GM12891 (cell line): Measurements from ENCODE around the gene SEC31A.
A peak's percentile ranks its signal among the peaks of the same experiment; 100 is the strongest.

ENCODE experiments used
- DNase-seq: peaks from one replicate; pipeline ENCODE4 v3.0.0; 2011; ENCODE audit warnings: low spot score; ENCODE audit not compliant: insufficient read length
- FAIRE-seq: peaks from 2 replicates; lab custom pipeline; 2011; peaks lifted over from hg19 to GRCh38; lab: Jason Lieb, UNC
- PAX5 ChIP-seq: IDR thresholded peaks from 2 replicates; pipeline ENCODE4 v1.6.1; 2011; ENCODE audit warnings: low read length, moderate library complexity, mild to moderate bottlenecking; ENCODE audit not compliant: insufficient read depth, severe bottlenecking
- POLR2A ChIP-seq: IDR thresholded peaks from 2 replicates; pipeline ENCODE4 v1.6.1; 2011; ENCODE audit warnings: low read depth, low read length, control low read depth
- POLR2AphosphoS5 ChIP-seq: IDR thresholded peaks from 2 replicates; pipeline ENCODE4 v1.6.1; 2011; ENCODE audit warnings: low read depth, low read length, control low read depth
- POU2F2 ChIP-seq: IDR thresholded peaks from 2 replicates; pipeline ENCODE4 v1.6.1; 2011; ENCODE audit warnings: low read depth, mild to moderate bottlenecking, control low read depth, low read length, moderate library complexity
- SPI1 ChIP-seq: IDR thresholded peaks from 2 replicates; pipeline ENCODE4 v1.6.1; 2011; ENCODE audit warnings: low read depth, low read length, control low read depth
- TAF1 ChIP-seq: IDR thresholded peaks from 2 replicates; pipeline ENCODE4 v1.6.1; 2011; ENCODE audit warnings: low read depth, low read length, control low read depth

The SEC31A gene

GRCh38 chr4:82909326-82909725 is 18.4 kb upstream of the SEC31A start:
- no peak for TF ChIP-seq TAF1
- TF ChIP-seq POLR2AphosphoS5 = no peak
- TF ChIP-seq POU2F2 = no peak
- TF ChIP-seq SPI1 = no peak
- TF ChIP-seq POLR2A = no peak
- TF ChIP-seq PAX5 = no peak
- DNase-seq = no peak
- no peak for FAIRE-seq

- DNase-seq = no peak
- no peak for TF ChIP-seq POU2F2
- peak; percentile 64; the same call in 1 of the 2 replicates for TF ChIP-seq SPI1
- no peak for FAIRE-seq
These were observed 15.5 kb upstream of the SEC31A start for GRCh38 chr4:82906469-82906868.

GRCh38 chr4:82905205-82905604 is 14.3 kb upstream of the SEC31A start:
- TF ChIP-seq POLR2AphosphoS5 (no peak), POLR2A (no peak), PAX5 (no peak), SPI1 (no peak)
- DNase-seq = peak; percentile 26
- peak; percentile 91 for FAIRE-seq

GRCh38 chr4:82903737-82904136 is 12.8 kb upstream of the SEC31A start:
- FAIRE-seq (no peak), DNase-seq (no peak)
- no peak for TF ChIP-seq POLR2A

GRCh38 chr4:82901183-82901718 is 10.3 kb upstream of the SEC31A start:
- FAIRE-seq = no peak
- no peak for TF ChIP-seq TAF1
- TF ChIP-seq POLR2A = peak; percentile 75; the same call in 1 of the 2 replicates
- no peak for TF ChIP-seq SPI1
- TF ChIP-seq POU2F2 = no peak
- DNase-seq = no peak

- FAIRE-seq = peak; percentile 98
- TF ChIP-seq TAF1 = peak; percentile 98
- no peak for TF ChIP-seq PAX5
- peak; percentile 86 for TF ChIP-seq SPI1
- peak; percentile 97 for TF ChIP-seq POLR2A
- peak; percentile 65; the same call in 1 of the 2 replicates for TF ChIP-seq POU2F2
- TF ChIP-seq POLR2AphosphoS5 = peak; percentile 97
- peak; percentile 64 for DNase-seq
These were observed 9.6 kb upstream of the SEC31A start, which contains the start of gene THAP9 for GRCh38 chr4:82900411-82901182. Gene THAP9 (plus strand): TSS chr4:82900735. CDS start chr4:82900803, 68 bp downstream.

GRCh38 chr4:82900066-82900410 is 9.1 kb upstream of the SEC31A start:
- DNase-seq (no peak), FAIRE-seq (no peak)
- TF ChIP-seq TAF1 = no peak
- TF ChIP-seq PAX5 = no peak
- no peak for TF ChIP-seq POU2F2
- no peak for TF ChIP-seq POLR2AphosphoS5
- TF ChIP-seq POLR2A = no peak
- no peak for TF ChIP-seq SPI1

GRCh38 chr4:82899374-82900065 is 8.6 kb upstream of the SEC31A start:
- no peak for DNase-seq
- no peak for FAIRE-seq
- TF ChIP-seq POLR2A (no peak), TAF1 (no peak), PAX5 (no peak), POLR2AphosphoS5 (no peak), SPI1 (no peak), POU2F2 (no peak)

- TF ChIP-seq SPI1 (peak; percentile 63), PAX5 (no peak)
- DNase-seq (no peak), FAIRE-seq (peak; percentile 26)
These were observed 7.6 kb upstream of the SEC31A start for GRCh38 chr4:82898322-82899243.
